Peyer's patch (tissue), 4 donors: ENCODE results near the gene CDC20.

Source experiments
- POLR2A ChIP-seq, 2 donors: fragments of 450-650 bp; IDR thresholded peaks; one replicate each; pipeline ENCODE4 v1.5.1; 2017; ENCODE audit warnings: antibody characterized with exemption in 2 of 2, mild to moderate bottlenecking in 2 of 2, moderate library complexity in 2 of 2
- TF ChIP-seq, protein P1 (sequence below), 6 experiments: fragments of 450-650 bp in 4 of 6; fragments of 200-600 bp in 2 of 6; sonication (generic) in 1 of 6; IDR thresholded peaks; one replicate each; pipeline ENCODE4 v1.5.1; 2017 to 2019; ENCODE audit warnings: antibody characterized with exemption in 6 of 6, mild to moderate bottlenecking in 3 of 6, moderate library complexity in 1 of 6

DNA sequence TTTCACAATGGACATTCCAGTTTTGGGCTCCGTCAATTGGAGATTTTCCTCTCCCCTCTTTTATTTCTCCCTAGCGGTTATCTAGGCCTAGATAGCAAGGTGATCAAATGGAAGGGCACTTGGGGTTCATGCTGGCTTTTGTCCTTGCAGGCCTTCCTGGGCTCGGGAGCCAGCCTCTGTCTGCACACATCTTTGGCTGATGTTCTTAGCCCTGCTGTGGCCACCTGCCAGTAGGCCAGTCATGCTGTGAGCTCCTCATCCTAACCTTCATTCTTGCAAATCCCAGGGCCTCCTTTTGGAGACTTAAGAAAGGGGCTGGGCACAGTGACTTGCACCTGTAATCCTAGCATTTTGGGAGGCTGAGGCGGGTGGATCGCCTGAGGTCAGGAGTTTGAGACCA, 44.5 kb upstream of the CDC20 start:
- TF ChIP-seq, protein P1, sequence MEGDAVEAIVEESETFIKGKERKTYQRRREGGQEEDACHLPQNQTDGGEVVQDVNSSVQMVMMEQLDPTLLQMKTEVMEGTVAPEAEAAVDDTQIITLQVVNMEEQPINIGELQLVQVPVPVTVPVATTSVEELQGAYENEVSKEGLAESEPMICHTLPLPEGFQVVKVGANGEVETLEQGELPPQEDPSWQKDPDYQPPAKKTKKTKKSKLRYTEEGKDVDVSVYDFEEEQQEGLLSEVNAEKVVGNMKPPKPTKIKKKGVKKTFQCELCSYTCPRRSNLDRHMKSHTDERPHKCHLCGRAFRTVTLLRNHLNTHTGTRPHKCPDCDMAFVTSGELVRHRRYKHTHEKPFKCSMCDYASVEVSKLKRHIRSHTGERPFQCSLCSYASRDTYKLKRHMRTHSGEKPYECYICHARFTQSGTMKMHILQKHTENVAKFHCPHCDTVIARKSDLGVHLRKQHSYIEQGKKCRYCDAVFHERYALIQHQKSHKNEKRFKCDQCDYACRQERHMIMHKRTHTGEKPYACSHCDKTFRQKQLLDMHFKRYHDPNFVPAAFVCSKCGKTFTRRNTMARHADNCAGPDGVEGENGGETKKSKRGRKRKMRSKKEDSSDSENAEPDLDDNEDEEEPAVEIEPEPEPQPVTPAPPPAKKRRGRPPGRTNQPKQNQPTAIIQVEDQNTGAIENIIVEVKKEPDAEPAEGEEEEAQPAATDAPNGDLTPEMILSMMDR (IDR thresholded peaks at IDR 0.05), result no peak
- TF ChIP-seq POLR2A (IDR thresholded peaks at IDR 0.05), result no peak
